ENCODE measurements around the gene RPL23.
A peak's percentile ranks its signal among the peaks of the same experiment; 100 is the strongest.

RPL23 gene

DNA sequence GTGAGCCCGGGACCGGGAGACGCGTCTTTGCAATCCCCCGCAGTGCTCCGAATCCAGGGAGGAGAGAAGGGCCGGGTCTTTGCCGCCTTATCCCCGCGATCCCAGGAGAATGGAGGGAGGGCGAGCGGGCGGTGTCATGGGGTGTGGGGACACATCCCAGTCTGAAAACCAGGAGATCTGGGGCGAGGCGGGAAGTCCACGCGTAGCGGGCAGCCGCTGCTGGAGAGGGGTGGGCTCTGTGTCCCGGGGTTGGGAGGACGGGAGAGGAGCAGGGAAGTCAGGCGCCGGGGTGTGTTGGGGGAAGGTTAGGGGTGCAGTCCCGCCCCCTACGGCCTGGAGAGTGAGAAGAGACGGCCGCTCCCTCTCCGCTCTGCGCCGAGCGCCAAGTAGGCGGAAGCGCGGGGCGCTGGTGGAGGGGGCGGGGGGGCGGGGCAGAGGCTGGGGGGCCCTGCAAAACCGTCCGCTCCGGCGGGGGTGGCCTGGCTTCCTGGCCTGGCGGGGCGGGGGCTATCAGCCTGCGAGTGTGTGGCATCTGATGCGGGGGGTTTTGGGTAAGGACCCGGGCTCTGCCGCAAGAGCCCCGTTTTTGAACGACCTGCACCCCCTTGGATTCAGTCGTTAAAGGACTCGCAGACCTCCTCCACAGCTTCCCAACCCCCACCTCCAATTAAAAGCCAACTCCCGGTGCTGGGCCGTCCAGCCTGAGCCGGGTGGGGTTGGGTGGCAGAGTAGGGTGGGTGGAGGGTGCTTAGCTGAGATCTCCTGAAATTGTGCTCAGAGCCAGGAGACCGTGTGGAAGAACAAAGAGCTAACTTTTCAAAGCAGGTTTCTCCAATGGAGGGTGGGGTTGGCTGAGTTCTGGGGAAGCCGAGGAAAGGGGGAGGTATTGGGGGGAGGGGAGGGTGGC is 17.0 kb upstream of the RPL23 start:
- Histone ChIP-seq H3K9me3 (ENCODE audit: severe bottlenecking) (no peaks in the 10 kb centered on the region), H3K27ac (peak overlapping the region; percentile 91), H3K4me3 (ENCODE audit: low read depth, low read length) (peak overlapping the region; percentile 99), H3K27me3 (ENCODE audit: insufficient read depth, low read depth, severe bottlenecking) (no peaks in the 10 kb centered on the region), H3K36me3 (peaks cover 4% of the 10 kb centered on the region)
- TF ChIP-seq, protein P1, sequence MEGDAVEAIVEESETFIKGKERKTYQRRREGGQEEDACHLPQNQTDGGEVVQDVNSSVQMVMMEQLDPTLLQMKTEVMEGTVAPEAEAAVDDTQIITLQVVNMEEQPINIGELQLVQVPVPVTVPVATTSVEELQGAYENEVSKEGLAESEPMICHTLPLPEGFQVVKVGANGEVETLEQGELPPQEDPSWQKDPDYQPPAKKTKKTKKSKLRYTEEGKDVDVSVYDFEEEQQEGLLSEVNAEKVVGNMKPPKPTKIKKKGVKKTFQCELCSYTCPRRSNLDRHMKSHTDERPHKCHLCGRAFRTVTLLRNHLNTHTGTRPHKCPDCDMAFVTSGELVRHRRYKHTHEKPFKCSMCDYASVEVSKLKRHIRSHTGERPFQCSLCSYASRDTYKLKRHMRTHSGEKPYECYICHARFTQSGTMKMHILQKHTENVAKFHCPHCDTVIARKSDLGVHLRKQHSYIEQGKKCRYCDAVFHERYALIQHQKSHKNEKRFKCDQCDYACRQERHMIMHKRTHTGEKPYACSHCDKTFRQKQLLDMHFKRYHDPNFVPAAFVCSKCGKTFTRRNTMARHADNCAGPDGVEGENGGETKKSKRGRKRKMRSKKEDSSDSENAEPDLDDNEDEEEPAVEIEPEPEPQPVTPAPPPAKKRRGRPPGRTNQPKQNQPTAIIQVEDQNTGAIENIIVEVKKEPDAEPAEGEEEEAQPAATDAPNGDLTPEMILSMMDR (IDR thresholded peaks at IDR 0.05; ENCODE audit: low read depth, low read length), result no peak
- DNase-seq, result peak; percentile 54

DNA sequence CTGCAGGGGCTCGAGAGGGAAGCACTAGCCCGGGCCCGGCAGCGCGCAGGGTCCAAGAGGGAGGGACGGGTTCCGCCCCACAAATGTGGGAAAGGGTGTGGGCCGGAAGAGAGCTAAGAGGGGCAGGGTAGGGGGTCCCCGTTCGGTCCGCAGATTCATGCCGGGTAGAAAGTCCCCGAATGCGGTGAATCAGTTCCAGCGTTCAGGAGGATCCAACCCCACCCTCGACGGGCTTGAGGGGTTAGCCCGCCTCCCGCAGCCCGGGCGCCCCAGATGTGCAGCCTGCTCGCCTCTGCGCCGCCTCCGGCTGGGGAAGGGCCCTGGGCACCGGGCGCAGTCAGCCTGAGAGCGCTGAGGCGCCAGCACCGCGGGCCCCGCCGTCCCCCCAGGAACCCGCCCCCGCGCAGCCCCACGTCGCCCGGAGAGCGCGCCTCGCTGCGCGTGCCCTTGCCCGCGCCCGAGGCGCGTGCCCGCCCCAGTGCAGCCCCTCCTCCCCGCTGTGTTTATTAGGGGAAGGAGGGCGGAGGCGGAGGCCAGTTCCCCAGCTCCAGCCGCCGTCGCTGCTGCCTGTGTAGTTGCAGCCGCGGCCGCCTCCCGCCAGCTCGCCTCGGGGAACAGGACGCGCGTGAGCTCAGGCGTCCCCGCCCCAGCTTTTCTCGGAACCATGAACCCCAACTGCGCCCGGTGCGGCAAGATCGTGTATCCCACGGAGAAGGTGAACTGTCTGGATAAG is 16.2 kb upstream of the RPL23 start, which contains the start of gene LASP1:
Gene LASP1, plus strand, starts transcription at position 533 of the 733 bp plus-strand sequence. Its CDS starts 132 bp downstream, at position 665.
- H3K27me3 ChIP-seq (ENCODE audit: insufficient read depth, low read depth, severe bottlenecking), result no peaks in the 10 kb centered on the region
- TF ChIP-seq, protein P1 (IDR thresholded peaks at IDR 0.05; ENCODE audit: low read depth, low read length), result no peak
- H3K27ac ChIP-seq, result peak within 1 kb of the TSS; percentile 91
- peak within 1 kb of the TSS; percentile 99 for H3K4me3 ChIP-seq (ENCODE audit: low read depth, low read length)
- peak; percentile 87 for DNase-seq
- H3K9me3 ChIP-seq (ENCODE audit: severe bottlenecking), result no peaks in the 10 kb centered on the region
- peaks cover 4% of the 10 kb centered on the region for H3K36me3 ChIP-seq

DNA sequence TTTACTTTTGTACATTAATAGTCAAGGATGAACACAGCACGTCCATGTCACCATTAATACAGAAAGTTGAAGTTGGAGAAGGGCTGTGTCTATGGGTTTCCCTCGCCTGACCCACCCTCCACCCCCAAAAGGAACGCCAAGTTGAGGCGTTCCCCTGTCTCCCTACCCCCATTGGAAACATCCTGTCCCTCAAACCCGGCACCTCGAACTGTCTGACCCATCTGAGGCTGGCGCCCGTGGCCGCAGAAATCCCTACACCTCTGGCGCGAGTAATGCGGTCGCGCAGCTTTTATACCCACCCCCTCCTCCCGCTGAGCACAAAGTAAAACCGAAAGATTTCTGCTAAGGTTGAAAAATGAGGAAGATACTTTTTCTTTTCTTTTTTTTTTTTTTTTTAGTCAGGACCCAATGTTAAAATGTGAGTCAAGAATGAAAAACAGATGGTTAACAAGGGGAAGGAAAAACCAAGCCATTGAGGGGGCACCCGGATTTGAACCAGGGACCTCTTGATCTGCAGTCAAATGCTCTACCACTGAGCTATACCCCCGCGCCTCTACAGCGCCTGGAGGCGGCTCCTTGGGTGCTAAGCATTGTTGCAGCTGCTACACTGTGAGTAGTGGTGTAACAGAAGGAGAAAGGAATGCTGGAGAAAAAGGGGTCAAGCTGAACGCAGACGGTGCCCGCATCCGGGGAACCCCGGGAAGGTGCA is 15.4 kb upstream of the RPL23 start:
- H3K9me3 ChIP-seq (ENCODE audit: severe bottlenecking), result no peaks in the 10 kb centered on the region
- peak overlapping the region; percentile 99 for H3K4me3 ChIP-seq (ENCODE audit: low read depth, low read length)
- H3K27me3 ChIP-seq (ENCODE audit: insufficient read depth, low read depth, severe bottlenecking), result no peaks in the 10 kb centered on the region
- peak; percentile 87 for DNase-seq
- peaks cover 4% of the 10 kb centered on the region for H3K36me3 ChIP-seq
- TF ChIP-seq, protein P1 (IDR thresholded peaks at IDR 0.05; ENCODE audit: low read depth, low read length), result peak; percentile 42; the same call in 1 of the 2 replicates
- peak overlapping the region; percentile 91 for H3K27ac ChIP-seq

DNA sequence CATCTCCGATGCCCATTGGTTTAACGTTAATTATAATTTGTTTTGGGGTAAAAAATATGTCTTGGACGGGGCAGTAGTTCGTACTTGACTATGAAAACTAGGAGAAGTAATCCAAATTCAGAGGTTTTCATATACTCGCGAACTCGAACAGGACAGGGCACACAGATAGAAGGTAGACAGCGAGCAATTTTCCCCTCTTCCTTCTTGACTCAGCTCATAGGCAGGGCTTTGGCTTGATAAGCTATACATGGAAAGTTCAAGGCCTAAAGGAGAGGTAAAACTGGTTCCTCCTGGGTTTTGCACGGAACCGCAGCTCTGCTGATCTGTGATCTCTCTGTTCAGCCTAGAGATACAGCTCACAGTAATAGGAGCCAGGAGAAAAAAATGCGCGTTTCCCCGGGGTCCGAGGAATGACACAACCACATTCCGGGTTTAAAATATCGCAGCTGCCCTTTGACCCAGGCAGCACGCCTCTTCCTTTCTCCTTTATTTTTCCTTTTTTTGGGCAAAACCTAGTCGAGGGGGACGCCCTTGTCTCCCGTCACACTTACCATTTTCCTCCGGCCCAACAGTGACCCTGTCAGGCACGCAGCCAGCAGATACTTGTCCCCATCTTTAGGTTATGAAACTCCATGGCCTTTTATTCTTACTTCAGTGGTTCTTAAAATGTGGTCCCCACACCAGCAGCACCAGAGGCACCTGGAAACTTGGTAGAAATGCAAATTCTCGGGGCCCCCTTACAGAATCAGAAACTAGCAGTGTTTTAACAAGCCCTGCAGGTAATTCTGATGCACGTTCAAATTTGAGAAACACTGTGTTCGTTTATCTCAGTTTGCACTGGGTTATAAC is 14.7 kb upstream of the RPL23 start:
- no peak overlapping the region for H3K27ac ChIP-seq
- H3K36me3 ChIP-seq, result peaks cover 4% of the 10 kb centered on the region
- DNase-seq, result no peak
- TF ChIP-seq, protein P1 (IDR thresholded peaks at IDR 0.05; ENCODE audit: low read depth, low read length), result no peak
- no peak overlapping the region for H3K4me3 ChIP-seq (ENCODE audit: low read depth, low read length)
- H3K27me3 ChIP-seq (ENCODE audit: insufficient read depth, low read depth, severe bottlenecking), result no peaks in the 10 kb centered on the region
- no peaks in the 10 kb centered on the region for H3K9me3 ChIP-seq (ENCODE audit: severe bottlenecking)
